HFFc6 (cell line): Measurements from ENCODE around the gene ADAM11. TPM values are rescaled to one million over a fixed set of nuclear protein-coding genes. Genes with fewer than 3 reads are reported as not detected.
"Not testable (repeated sequence)": the region's sequence is repeated elsewhere in the genome, so short reads cannot be mapped to it uniquely, and the experiment has no call there.

Experiments used
- DNase-seq: peaks from one replicate; pipeline ENCODE4 v3.0.0-alpha.2; 2018
- H3K27ac Mint-ChIP-seq: 2 replicates; pipeline ENCODE4 v1.8.0; 2020; ENCODE audit warnings: mild to moderate bottlenecking, mixed read lengths
- H3K27me3 Mint-ChIP-seq: 2 replicates; pipeline ENCODE4 v1.8.0; 2021; ENCODE audit warnings: mild to moderate bottlenecking, moderate library complexity, mixed read lengths; ENCODE audit not compliant: insufficient read depth
- H3K36me3 Mint-ChIP-seq: 2 replicates; pipeline ENCODE4 v1.8.0; 2021; ENCODE audit warnings: low read depth, mixed read lengths
- H3K4me1 Mint-ChIP-seq: 2 replicates; pipeline ENCODE4 v1.8.0; 2020; ENCODE audit warnings: low read depth, mixed read lengths
- H3K4me3 Mint-ChIP-seq: 2 replicates; pipeline ENCODE4 v1.8.0; 2020; ENCODE audit warnings: mild to moderate bottlenecking, moderate library complexity, mixed read lengths
- H3K9me3 Mint-ChIP-seq: 2 replicates; pipeline ENCODE4 v1.8.0; 2020; ENCODE audit warnings: mild to moderate bottlenecking, mixed read lengths
- total RNA-seq, 6 experiments: library from RNA; stranded (reverse); fragmentation: NEBNext Ultra II Directional; extraction: Animal tissue kit (Norgen Biotek cat#: 25700); gene quantifications; 2 replicates in 1 of 6; 3 replicates in 5 of 6; pipeline ENCODE4 v1.2.3, GENCODE V29; 2021
- TF ChIP-seq, protein P1 (sequence below): fragments of 200-600 bp; sonication (generic); IDR thresholded peaks from 2 replicates; pipeline ENCODE4 v1.5.0; 2021; ENCODE audit warnings: antibody characterized with exemption, mild to moderate bottlenecking

The ADAM11 gene
- total RNA-seq, 6 experiments from 2014 or later, result 0.14 to 0.27 (median 0.16) TPM

DNA sequence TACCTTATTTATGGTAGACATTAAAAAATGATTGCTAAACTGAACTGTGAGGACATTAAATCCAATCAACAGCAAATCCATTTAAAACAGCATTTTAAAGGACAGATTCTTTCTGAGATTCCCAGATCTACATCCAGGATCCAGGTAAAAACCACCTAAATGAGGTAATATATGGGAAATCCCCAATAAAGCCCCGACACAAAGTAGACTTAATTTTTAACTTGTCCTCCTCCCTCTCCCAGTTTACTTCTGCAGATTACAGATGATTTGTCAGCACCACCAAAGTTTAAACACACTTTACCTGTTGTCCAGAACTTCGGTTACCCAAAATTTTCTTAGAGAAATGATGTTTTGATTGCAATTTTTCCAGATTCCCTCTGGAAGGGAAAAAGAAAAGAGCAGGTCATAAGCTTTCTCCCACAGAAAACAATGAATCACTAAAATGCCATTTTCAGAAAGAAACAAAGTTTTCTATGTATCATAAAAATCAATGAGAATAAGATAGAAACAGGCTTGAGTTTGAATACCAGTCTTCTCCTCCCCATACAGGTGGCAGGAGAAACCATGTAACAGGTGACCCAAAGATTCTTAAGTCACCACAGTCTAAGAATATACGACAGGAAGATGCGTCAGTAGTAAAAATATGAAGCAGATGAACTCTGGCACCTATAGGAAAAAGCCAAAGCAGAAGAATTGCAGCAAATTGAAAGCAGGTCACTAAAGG lies 48.5 kb downstream of the ADAM11 start:
- Mint-ChIP-seq H3K9me3 (no peaks in the 10 kb centered on the region), H3K27ac (peak overlapping the region; percentile 7; the same call in 1 of the 2 replicates), H3K27me3 (no peaks in the 10 kb centered on the region), H3K4me3 (no peak overlapping the region; the same call in 1 of the 2 replicates), H3K4me1 (peaks cover 36% of the 10 kb centered on the region), H3K36me3 (peaks cover 17% of the 10 kb centered on the region)
- DNase-seq, result no peak
- TF ChIP-seq, protein P1, sequence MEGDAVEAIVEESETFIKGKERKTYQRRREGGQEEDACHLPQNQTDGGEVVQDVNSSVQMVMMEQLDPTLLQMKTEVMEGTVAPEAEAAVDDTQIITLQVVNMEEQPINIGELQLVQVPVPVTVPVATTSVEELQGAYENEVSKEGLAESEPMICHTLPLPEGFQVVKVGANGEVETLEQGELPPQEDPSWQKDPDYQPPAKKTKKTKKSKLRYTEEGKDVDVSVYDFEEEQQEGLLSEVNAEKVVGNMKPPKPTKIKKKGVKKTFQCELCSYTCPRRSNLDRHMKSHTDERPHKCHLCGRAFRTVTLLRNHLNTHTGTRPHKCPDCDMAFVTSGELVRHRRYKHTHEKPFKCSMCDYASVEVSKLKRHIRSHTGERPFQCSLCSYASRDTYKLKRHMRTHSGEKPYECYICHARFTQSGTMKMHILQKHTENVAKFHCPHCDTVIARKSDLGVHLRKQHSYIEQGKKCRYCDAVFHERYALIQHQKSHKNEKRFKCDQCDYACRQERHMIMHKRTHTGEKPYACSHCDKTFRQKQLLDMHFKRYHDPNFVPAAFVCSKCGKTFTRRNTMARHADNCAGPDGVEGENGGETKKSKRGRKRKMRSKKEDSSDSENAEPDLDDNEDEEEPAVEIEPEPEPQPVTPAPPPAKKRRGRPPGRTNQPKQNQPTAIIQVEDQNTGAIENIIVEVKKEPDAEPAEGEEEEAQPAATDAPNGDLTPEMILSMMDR, result no peak

DNA sequence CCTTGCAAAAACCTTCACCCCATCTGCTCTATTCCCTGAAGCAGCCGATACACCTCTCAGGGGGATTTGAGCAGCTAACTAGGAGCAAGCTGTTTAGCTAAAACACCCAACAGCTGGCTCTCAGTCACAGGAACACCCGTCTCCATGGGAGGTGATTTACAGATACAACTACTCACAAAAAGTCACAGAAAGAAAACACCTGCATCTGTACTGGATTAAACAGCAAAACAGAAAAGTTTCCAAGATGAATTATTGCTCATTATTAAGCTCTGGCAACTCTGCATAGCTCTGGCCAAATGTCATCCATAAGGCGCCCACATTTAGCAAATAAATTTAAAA lies 49.0 kb downstream of the ADAM11 start:
- peaks cover 41% of the 10 kb centered on the region for H3K4me1 Mint-ChIP-seq
- TF ChIP-seq, protein P1, result no peak
- H3K27ac Mint-ChIP-seq, result peak overlapping the region; percentile 7; the same call in 1 of the 2 replicates

DNA sequence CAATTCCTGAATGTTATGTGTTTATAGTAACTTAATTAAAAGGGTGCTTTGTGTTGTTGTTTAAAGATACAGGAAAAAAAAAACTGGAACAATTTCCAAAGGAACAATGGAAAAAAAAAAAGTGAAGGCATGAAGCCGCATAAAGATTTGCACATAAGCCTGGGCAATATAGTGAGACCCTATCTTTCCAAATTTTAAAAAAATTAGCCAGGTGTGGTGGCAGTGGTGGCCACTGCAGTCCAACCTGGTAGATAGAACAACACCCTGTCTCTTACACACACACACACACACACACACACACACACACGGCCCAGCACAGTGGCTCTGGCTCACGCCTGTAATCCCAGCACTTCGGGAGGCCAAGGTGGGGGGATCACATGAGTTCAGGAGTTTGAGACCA lies 49.4 kb downstream of the ADAM11 start:
- DNase-seq, result no peak
- TF ChIP-seq, protein P1, result no peak
- no peak overlapping the region for H3K4me3 Mint-ChIP-seq
- H3K36me3 Mint-ChIP-seq, result peaks cover 16% of the 10 kb centered on the region
- H3K27me3 Mint-ChIP-seq, result no peaks in the 10 kb centered on the region
- no peaks in the 10 kb centered on the region for H3K9me3 Mint-ChIP-seq
- H3K4me1 Mint-ChIP-seq, result peaks cover 45% of the 10 kb centered on the region
- peak overlapping the region; percentile 29 for H3K27ac Mint-ChIP-seq

More for the DNA sequence above, 49.0 kb downstream of the ADAM11 start:
- Mint-ChIP-seq H3K9me3 (no peaks in the 10 kb centered on the region), H3K36me3 (peaks cover 16% of the 10 kb centered on the region), H3K4me3 (no peak overlapping the region), H3K27me3 (no peaks in the 10 kb centered on the region)
- no peak for DNase-seq

DNA sequence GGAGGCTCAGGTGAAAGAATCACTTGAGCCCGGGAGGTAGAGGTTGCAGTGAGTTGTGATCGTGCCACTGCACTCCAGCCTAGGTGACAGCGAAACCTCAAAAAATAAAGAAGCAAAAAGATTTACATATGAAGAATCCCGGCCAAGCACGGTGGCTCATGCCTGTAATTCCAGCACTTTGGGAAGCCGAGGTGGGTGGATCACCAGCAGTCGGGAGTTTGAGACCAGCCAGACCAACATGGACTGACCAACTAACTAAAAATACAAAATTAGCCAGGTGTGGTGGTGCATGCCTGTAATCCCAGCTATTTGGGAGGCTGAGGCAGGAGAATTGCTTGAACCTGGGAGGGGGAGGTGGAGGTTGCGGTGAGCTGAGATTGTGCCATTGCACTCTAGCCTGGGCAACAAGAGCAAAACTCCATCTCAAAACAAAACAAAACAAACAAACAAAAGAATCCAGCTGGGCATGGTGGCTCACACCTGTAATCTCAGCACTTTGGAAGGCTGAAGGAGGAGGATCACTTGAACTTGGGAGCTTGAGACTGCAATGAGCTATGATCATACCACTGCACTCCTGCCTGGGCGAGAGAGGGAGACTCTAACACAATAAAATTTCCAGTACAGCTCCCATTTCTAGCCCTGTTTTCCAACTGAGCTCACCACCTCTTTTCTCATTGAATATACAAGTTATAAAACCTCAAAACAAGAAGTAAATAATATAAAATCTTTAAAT lies 50.0 kb downstream of the ADAM11 start:
- H3K27ac Mint-ChIP-seq, H3K4me3 Mint-ChIP-seq, H3K9me3 Mint-ChIP-seq, DNase-seq, H3K27me3 Mint-ChIP-seq: not testable (repeated sequence)
- peaks cover 52% of the 10 kb centered on the region for H3K4me1 Mint-ChIP-seq
- H3K36me3 Mint-ChIP-seq, result peaks cover 16% of the 10 kb centered on the region

DNA sequence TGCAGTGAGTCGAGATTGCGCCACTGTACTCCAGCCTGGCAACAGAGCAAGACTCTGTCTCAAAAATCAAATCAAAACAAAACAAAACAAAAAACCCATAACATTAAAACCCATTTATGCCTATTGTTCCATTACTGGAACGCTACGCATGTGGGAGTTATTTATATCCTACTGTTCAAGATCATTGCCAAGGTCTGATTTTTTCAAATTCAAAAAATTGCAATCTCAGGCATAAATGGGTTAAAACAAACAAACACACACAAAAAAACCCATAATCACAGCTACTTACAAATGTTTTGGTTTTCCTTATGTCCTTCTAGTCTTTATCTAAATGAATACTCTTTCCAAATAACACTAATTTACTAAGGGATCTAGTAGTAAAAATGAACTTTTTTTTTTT lies 53.5 kb downstream of the ADAM11 start:
- TF ChIP-seq, protein P1, result no peak
- no peaks in the 10 kb centered on the region; the same call in 1 of the 2 replicates for H3K36me3 Mint-ChIP-seq
- no peaks in the 10 kb centered on the region for H3K9me3 Mint-ChIP-seq
- no peak overlapping the region for H3K27ac Mint-ChIP-seq
- H3K27me3 Mint-ChIP-seq, result no peaks in the 10 kb centered on the region
- no peak overlapping the region for H3K4me3 Mint-ChIP-seq
- peaks cover 52% of the 10 kb centered on the region for H3K4me1 Mint-ChIP-seq
- DNase-seq, result no peak

DNA sequence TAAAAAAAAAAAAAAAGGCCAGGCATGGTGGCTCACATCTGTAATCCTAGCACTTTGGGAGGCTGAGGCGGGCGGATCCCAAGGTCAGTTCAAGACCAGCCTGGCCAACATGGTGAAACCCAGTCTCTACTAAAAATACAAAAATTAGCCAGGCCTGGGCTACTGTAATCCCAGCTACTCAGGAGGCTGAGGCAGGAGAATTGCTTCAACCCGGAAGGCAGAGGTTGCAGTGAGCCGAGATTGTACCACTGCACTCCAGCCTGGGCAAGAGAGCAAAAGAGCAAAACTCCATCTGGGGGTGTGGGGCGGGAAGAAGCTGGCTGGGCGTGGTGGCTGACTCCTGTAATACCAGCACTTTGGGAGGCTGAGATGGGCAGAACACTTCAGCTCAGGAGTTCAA lies 59.7 kb downstream of the ADAM11 start:
- H3K36me3 Mint-ChIP-seq, H3K9me3 Mint-ChIP-seq, H3K4me3 Mint-ChIP-seq, H3K27me3 Mint-ChIP-seq, DNase-seq: not testable (repeated sequence)
- peaks cover 66% of the 10 kb centered on the region for H3K4me1 Mint-ChIP-seq
- peak overlapping the region; percentile 62 for H3K27ac Mint-ChIP-seq
